ENCODE measurements around the gene ERCC1. TPM values are rescaled to one million over a fixed set of nuclear protein-coding genes. Genes with fewer than 3 reads are reported as not detected.

The ERCC1 gene
- total and polyA plus RNA-seq, 2 of the 13 experiments (the other 11 are each of a cell fraction or from before 2014, with no cell fraction given) = 40.0 to 66.4 TPM

- TF ChIP-seq POGK (CRISPR knock-in tag; conservative IDR thresholded peaks at IDR 0.05) = 0 out of 2 replicates have a peak, but pooled peaks have one; percentile 30
- TF ChIP-seq RBM39 (IDR thresholded peaks at IDR 0.05; ENCODE audit: low read depth, low read length, poor library complexity, severe bottlenecking) = peak; percentile 65
- TF ChIP-seq, protein P1, sequence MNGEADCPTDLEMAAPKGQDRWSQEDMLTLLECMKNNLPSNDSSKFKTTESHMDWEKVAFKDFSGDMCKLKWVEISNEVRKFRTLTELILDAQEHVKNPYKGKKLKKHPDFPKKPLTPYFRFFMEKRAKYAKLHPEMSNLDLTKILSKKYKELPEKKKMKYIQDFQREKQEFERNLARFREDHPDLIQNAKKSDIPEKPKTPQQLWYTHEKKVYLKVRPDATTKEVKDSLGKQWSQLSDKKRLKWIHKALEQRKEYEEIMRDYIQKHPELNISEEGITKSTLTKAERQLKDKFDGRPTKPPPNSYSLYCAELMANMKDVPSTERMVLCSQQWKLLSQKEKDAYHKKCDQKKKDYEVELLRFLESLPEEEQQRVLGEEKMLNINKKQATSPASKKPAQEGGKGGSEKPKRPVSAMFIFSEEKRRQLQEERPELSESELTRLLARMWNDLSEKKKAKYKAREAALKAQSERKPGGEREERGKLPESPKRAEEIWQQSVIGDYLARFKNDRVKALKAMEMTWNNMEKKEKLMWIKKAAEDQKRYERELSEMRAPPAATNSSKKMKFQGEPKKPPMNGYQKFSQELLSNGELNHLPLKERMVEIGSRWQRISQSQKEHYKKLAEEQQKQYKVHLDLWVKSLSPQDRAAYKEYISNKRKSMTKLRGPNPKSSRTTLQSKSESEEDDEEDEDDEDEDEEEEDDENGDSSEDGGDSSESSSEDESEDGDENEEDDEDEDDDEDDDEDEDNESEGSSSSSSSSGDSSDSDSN (CRISPR knock-in tag; IDR thresholded peaks at IDR 0.05) = peak; percentile 15; the same call in 1 of the 2 replicates
- 0 out of 2 replicates have a peak, but pooled peaks have one; percentile 37 for TF ChIP-seq SRY (CRISPR knock-in tag; IDR thresholded peaks at IDR 0.05)
- TF ChIP-seq, protein P2, sequence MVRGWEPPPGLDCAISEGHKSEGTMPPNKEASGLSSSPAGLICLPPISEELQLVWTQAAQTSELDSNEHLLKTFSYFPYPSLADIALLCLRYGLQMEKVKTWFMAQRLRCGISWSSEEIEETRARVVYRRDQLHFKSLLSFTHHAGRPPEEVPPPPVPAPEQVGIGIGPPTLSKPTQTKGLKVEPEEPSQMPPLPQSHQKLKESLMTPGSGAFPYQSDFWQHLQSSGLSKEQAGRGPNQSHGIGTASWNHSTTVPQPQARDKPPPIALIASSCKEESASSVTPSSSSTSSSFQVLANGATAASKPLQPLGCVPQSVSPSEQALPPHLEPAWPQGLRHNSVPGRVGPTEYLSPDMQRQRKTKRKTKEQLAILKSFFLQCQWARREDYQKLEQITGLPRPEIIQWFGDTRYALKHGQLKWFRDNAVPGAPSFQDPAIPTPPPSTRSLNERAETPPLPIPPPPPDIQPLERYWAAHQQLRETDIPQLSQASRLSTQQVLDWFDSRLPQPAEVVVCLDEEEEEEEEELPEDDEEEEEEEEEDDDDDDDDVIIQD (CRISPR knock-in tag; IDR thresholded peaks at IDR 0.05; ENCODE audit: low read depth) = 0 out of 2 replicates have a peak, but pooled peaks have one; percentile 15
- peak; percentile 82 for TF ChIP-seq NR2C2 (CRISPR knock-in tag; IDR thresholded peaks at IDR 0.05; ENCODE audit: borderline replicate concordance)
- 0 out of 2 replicates have a peak, but pooled peaks have one; percentile 48 for TF ChIP-seq HES4 (CRISPR knock-in tag; IDR thresholded peaks at IDR 0.05; ENCODE audit: borderline replicate concordance)
- no peak for TF ChIP-seq ZNF800 (CRISPR knock-in tag; IDR thresholded peaks at IDR 0.05)
- TF ChIP-seq ZBTB7A (CRISPR knock-in tag; IDR thresholded peaks at IDR 0.05) = no peak
- no peak for TF ChIP-seq HNF4G (IDR thresholded peaks at IDR 0.05; ENCODE audit: borderline replicate concordance, low read depth, low read length)
- TF ChIP-seq HNF4G (CRISPR knock-in tag; IDR thresholded peaks at IDR 0.05; ENCODE audit: borderline replicate concordance, low read depth) = no peak
- TF ChIP-seq ZNF598 (CRISPR knock-in tag; IDR thresholded peaks at IDR 0.05; ENCODE audit: borderline replicate concordance) = no peak
- TF ChIP-seq, protein P3, sequence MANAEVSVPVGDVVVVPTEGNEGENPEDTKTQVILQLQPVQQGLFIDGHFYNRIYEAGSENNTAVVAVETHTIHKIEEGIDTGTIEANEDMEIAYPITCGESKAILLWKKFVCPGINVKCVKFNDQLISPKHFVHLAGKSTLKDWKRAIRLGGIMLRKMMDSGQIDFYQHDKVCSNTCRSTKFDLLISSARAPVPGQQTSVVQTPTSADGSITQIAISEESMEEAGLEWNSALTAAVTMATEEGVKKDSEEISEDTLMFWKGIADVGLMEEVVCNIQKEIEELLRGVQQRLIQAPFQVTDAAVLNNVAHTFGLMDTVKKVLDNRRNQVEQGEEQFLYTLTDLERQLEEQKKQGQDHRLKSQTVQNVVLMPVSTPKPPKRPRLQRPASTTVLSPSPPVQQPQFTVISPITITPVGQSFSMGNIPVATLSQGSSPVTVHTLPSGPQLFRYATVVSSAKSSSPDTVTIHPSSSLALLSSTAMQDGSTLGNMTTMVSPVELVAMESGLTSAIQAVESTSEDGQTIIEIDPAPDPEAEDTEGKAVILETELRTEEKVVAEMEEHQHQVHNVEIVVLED (CRISPR knock-in tag; IDR thresholded peaks at IDR 0.05; ENCODE audit: borderline replicate concordance) = peak; percentile 100
- no peak for TF ChIP-seq RCOR2 (CRISPR knock-in tag; IDR thresholded peaks at IDR 0.05)
- TF ChIP-seq ZNF510 (CRISPR knock-in tag; IDR thresholded peaks at IDR 0.05; ENCODE audit: low read depth) = no peak
- TF ChIP-seq SCMH1 (CRISPR knock-in tag; IDR thresholded peaks at IDR 0.05; ENCODE audit: borderline replicate concordance) = no peak
- no peak for TF ChIP-seq GATA4 (IDR thresholded peaks at IDR 0.05; ENCODE audit: borderline replicate concordance, low read depth)
- peak; percentile 71; the same call in 1 of the 2 replicates for TF ChIP-seq CREM (IDR thresholded peaks at IDR 0.05)
- TF ChIP-seq CREM (CRISPR knock-in tag; IDR thresholded peaks at IDR 0.05) = no peak
Measured at GRCh38 chr19:45469132-45469944, 45.6 kb upstream of the ERCC1 start (continued).
